GM04503 (cell line): ENCODE measurements around the gene SLC16A12.
"Not testable (repeated sequence)": the region's sequence is repeated elsewhere in the genome, so short reads cannot be mapped to it uniquely, and the experiment has no call there.

ENCODE experiments used
- DNase-seq: peaks from one replicate; pipeline ENCODE4 v3.0.0-alpha.2; 2012; ENCODE audit warnings: low read depth

The SLC16A12 gene

GRCh38 chr10:89547853-89548513 lies 12.6 kb upstream of the SLC16A12 start:
- no peak for DNase-seq

DNA sequence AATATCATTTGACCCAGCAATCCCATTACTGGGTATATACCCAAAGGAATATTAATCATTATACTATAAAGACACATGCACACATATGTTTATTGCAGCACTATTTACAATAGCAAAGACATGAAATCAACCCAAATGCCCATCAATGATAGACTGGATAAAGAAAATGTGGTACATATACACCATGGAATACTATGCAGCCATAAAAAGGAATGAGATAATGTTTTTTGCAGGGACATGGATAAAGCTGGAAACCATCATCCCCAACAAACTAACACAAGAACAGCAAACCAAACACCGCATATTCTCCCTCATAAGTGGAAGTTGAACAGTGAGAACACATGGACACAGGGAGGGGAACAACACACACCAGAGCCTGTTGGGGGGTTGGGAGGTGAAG lies 11.3 kb upstream of the SLC16A12 start:
- DNase-seq = not testable (repeated sequence)

- DNase-seq = no peak
Observed at GRCh38 chr10:89543841-89544240, 8.4 kb upstream of the SLC16A12 start.

GRCh38 chr10:89540420-89540949 lies 5.1 kb upstream of the SLC16A12 start:
- no peak for DNase-seq

DNA sequence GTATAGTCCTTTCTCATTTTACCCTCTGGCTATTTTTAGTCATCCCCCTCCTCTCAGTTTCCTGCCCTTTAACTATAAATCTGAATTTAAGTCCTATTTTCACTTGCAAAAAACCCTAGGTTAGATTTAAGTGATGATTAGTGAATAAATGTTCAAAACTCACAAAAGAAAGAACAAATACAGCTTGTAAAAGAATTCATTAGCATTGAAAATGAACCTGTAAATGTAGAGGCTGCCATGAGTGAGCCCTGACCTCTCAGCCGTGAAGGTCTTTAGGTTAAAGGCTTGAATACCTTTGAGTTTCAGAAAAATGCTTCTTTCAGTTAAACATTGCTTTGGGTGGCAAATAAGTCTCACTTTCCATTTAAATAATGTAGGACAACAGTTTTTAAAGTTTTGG lies 2.0 kb upstream of the SLC16A12 start:
- no peak for DNase-seq

- DNase-seq = no peak
Observed at GRCh38 chr10:89536013-89536354, 590 bp upstream of the SLC16A12 start.

DNA sequence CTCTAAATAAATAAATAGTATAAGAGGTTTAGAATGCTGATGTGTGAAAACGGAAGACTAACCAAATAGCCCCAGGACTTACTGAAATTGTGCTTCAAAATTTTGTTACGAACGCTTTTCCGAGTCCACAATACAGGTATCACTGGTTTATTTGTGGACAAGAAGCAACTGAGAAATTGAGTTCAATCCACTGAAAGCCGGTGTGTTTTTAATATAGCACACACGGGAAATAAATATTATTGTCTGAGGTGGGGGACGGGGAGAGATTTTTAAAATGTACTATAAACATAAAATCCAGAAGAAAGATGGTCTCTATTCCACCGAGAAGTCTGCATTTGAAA lies 598 bp downstream of the SLC16A12 start:
- DNase-seq = no peak

DNA sequence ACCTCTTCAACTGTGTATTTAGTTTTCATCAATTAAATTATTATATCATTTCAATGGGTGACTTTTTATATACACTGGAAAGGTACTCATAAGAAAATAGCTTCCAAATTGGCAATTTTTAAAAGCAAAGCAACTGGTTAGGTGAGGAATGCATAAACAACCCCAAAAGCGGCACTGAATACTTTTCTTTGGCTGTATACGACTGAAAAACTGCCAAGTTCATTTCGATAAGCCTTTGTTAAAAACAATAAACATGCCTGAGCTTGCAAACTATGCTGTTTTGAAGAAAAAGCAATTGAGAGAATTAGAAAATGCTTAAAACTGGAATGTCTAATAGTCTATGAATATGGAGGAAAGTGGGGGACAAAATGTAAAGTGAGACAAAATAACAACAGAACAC lies 2.9 kb downstream of the SLC16A12 start:
- no peak for DNase-seq

DNA sequence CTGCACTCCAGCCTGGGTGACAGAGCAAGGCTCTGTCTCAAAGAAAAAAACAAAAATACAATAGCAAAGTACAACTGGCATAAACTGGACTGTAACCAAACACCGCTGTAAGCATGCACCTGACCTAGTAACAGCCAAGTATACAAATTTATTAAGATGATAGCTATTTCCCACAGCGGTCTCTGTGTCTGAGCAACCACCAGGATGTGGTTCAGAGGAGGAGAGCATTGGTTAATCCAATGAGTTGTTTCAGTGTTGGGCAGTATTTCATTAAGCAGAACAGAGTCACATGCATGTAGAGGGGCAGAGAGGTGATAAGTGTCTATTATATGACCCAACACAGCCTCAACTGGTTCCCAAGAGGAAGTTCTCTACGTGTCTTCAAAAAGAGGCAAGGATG lies 4.0 kb downstream of the SLC16A12 start:
- DNase-seq = no peak

GRCh38 chr10:89529711-89530110 lies 5.7 kb downstream of the SLC16A12 start:
- DNase-seq = not testable (repeated sequence)

- DNase-seq = no peak
Observed at GRCh38 chr10:89526358-89526757, 9.0 kb downstream of the SLC16A12 start.

DNA sequence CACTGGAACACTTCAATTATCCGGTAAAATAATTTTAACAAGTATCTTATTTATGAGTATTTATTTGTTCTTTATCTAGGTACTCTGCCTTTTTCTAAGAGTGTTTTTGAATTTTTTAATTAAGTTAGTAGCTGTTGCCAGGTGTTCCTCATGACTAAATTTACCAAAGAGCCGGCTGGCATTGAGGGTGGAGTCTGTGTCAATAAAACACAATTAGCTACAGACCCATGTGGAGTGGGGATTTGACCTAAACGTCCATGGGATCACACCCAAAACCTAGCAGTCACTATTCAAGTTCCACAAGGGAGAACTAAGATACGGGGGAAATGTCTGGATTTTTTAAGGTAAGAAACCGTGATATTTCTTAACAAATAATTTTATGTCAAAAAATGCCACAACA lies 9.8 kb downstream of the SLC16A12 start:
- DNase-seq = no peak

DNA sequence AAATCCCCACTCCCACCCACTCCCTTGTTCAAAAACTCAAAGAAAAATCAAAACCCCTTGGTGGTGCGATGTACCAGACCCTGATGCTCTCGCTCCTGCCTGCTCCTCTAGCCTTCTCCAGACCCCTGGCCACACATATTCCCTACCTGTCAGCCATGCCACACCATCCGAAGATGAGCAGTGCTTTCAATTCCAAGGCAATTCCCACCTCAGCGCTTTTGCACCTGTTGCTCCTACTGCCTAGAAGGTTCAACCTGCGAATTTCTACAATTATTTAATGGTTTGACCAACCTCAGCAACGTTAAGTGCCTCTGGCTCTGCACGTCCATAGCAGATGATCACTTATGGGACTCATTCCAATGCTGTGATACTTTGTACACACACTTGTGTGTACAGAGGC lies 11.1 kb downstream of the SLC16A12 start:
- no peak for DNase-seq

- no peak for DNase-seq
Observed at GRCh38 chr10:89523274-89523673, 12.1 kb downstream of the SLC16A12 start.

- DNase-seq = no peak
Observed at GRCh38 chr10:89522463-89522862, 12.9 kb downstream of the SLC16A12 start.

DNA sequence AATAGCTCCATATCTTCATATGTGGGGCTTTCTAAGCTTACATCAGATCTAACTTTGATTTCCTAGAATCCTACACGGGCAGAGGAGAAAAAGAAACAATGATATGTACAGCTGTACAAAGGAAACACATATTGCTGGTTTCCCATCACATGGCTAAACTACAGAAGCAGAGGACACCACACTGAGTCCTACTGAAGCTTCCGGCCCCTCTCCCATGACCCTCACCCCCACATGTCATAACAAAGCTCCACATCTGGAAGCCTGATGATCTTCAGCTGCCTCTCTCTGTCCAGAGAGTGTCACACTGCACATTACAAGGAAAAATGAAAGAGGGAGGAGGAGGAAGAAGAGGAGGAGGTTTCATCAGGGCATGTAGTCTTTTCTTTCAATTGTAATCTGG lies 14.0 kb downstream of the SLC16A12 start:
- DNase-seq = no peak

DNA sequence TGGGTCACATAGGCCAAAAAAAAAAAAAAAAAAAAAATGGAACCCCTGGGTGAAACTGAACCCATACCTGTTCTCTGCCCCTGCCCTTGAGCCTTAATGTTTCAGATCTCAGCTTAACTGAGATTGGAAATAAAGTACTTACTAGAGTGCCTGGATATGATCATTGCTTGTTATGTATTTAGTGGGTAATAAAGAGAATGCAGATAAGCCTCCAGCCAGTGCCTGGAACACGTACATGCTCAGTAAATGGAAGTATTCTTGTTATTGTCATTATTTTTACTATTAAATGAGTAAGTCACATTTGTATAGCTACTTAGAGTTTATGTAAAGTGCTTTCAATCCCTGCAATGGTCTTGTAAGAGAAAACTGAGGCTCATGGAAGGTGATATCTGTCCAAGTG lies 14.7 kb downstream of the SLC16A12 start:
- no peak for DNase-seq

DNA sequence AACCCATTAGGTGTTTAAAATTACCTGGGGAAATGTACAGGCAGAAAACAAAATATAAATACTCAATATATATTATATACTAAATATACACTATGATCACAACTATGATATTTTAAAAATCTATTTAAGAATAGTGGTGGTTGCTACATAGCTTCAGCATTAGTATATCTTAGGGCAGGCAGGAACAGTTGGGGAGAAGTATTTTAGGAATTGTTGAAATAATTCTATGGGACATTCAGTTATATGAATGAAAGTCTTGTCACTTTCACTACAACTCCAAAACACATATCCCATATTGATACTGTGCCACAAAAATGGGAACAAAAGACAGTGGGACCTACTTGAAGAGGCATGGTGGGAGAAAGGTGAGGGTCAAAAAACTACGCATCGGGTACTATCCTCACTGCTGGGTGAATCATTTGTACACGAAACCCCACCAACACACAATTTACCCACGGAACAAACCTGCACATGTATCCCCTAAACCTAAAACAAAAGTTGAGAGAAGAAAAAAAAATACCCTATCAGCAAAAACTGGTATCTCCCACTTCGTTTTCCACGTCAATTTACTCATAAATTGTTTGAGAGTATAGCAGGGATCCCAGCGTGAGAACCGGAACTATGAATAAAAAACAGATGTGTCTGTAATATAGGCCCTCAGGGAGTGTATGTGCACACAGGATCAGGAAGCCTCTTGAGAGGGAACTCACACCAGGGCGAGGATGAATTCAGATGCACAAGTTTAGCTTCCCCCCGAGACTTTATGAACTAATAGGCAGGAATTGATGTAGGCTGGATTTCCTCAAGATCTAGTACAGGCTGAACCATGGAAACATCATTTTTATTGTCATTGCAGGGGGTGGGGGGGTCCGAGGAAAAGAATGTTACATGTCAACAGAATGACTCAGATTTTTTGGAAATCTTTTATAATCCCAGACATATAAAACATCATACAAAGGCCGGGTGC lies 16.2 kb downstream of the SLC16A12 start:
- DNase-seq = peak; percentile 86

GRCh38 chr10:89518108-89518507 lies 17.3 kb downstream of the SLC16A12 start:
- no peak for DNase-seq

- peak; percentile 85 for DNase-seq
Observed at GRCh38 chr10:89516149-89516832, 19.1 kb downstream of the SLC16A12 start.

GRCh38 chr10:89515031-89515841 lies 20.2 kb downstream of the SLC16A12 start:
- DNase-seq = peak; percentile 98

GRCh38 chr10:89513206-89513605 lies 22.2 kb downstream of the SLC16A12 start:
- DNase-seq = no peak
